Aorta (tissue), 5 donors: ENCODE results near the gene EPB41L2. TPM values are rescaled to one million over a fixed set of nuclear protein-coding genes. Genes with fewer than 3 reads are reported as not detected.
"Not testable (repeated sequence)": the region's sequence is repeated elsewhere in the genome, so short reads cannot be mapped to it uniquely, and the experiment has no call there.

Experiments used
- ATAC-seq: fragments of 200-7000 bp; cut with Tn5 transposase; one replicate; pipeline ENCODE4 v1.9.1; 2022; ENCODE audit warnings: moderate library complexity; ENCODE audit not compliant: low FRiP score
- DNase-seq, 2 donors: peaks; one replicate each; pipeline ENCODE4 v3.0.0-alpha.2; 2020
- H3K27ac ChIP-seq, 2 donors: one replicate each; pipeline ENCODE4 v1.5.1; 2013; ENCODE audit warnings: low read length in 2 of 2, mild to moderate bottlenecking in 2 of 2, moderate library complexity in 2 of 2, control low read depth in 1 of 2, inconsistent platforms in 1 of 2, low read depth in 1 of 2
- H3K27me3 ChIP-seq, 2 donors: one replicate each; pipeline ENCODE4 v1.6.1; 2013; ENCODE audit warnings: control low read depth in 1 of 2, low read length in 1 of 2, mild to moderate bottlenecking in 1 of 2, moderate library complexity in 1 of 2; ENCODE audit not compliant: insufficient read depth in 2 of 2, control insufficient read depth in 1 of 2
- H3K36me3 ChIP-seq, 2 donors: one replicate each; pipeline ENCODE4 v1.6.1; 2013; ENCODE audit warnings: control low read depth in 1 of 2, low read length in 1 of 2, mild to moderate bottlenecking in 1 of 2; ENCODE audit not compliant: insufficient read depth in 2 of 2, control insufficient read depth in 1 of 2
- H3K4me1 ChIP-seq, 2 donors: one replicate each; pipeline ENCODE4 v1.6.1; 2013; ENCODE audit warnings: low read length in 2 of 2, control low read depth in 1 of 2, mild to moderate bottlenecking in 1 of 2, moderate library complexity in 1 of 2; ENCODE audit not compliant: insufficient read depth in 2 of 2, control insufficient read depth in 1 of 2
- H3K4me3 ChIP-seq, 2 donors: one replicate each; pipeline ENCODE4 v1.5.1; 2013; ENCODE audit warnings: low read length in 2 of 2, control low read depth in 1 of 2, mild to moderate bottlenecking in 1 of 2
- H3K9me3 ChIP-seq: one replicate; pipeline ENCODE4 v1.6.1; 2013; ENCODE audit warnings: mild to moderate bottlenecking, low read length; ENCODE audit not compliant: control insufficient read depth
- WGBS, 2 donors: extraction: QIAGEN DNeasy Blood & Tissue Kit; methylation state at CpG; one replicate each; pipeline ENCODE4 v1.1.7; 2013; 5-methylcytosine and 5-hydroxymethylcytosine counted together
- intact Hi-C, 2 donors: fragments of 100-400 bp; cut with DNase I; formaldehyde crosslinking; loops; one replicate each; pipeline versions ENCODE4 v1.14.2 to v1.15.0; 2022
- polyA plus RNA-seq, 2 donors: library from polyadenylated mRNA; stranded (reverse); fragments of 200-250 nt; gene quantifications; one replicate each; pipeline ENCODE4 v1.2.3, GENCODE V29; 2013
- total RNA-seq, 2 donors: library from RNA; stranded (reverse); fragmentation: NEBNext Ultra II Directional; extraction: Animal tissue kit (Norgen Biotek cat#: 25700); gene quantifications; one replicate each; pipeline ENCODE4 v1.2.1, GENCODE V29; 2021
- donor health status: healthy with polysubstance abuse.
- donor health status: Bipolar disorder and iron deficiency.
- donor health status: DM: no; HTN: no; CAD: no.
- donor health status: DM: no; HTN: no; CAD: no.
- donor health status: DM: yes; HTN: yes; CAD: no.

EPB41L2 gene
- total and polyA plus RNA-seq, 4 donors = 36.1 to 340 (median 118) TPM

- H3K27ac ChIP-seq, DNase-seq, ATAC-seq, H3K9me3 ChIP-seq, H3K4me3 ChIP-seq, H3K36me3 ChIP-seq, H3K4me1 ChIP-seq, intact Hi-C loops, H3K27me3 ChIP-seq: not testable (repeated sequence)
- WGBS, 2 donors = 91 to 97% methylated on average over 6 to 7 of the region's 7 CpGs
Observed at GRCh38 chr6:131091944-131092343, 28.9 kb upstream of the EPB41L2 start.

- WGBS, 2 donors = 85 to 94% methylated on average over 3 of the region's 3 CpGs
- H3K9me3 ChIP-seq, ATAC-seq, H3K27me3 ChIP-seq, H3K27ac ChIP-seq, DNase-seq, H3K4me3 ChIP-seq, H3K4me1 ChIP-seq, H3K36me3 ChIP-seq, intact Hi-C loops: not testable (repeated sequence)
Observed at GRCh38 chr6:131090339-131090738, 27.3 kb upstream of the EPB41L2 start.

- H3K36me3 ChIP-seq = no peaks in the 10 kb centered on the region
- H3K27me3 ChIP-seq = no peaks in the 10 kb centered on the region
- H3K4me3 ChIP-seq = no peak overlapping the region
- 98 to 100% methylated on average over 2 of the region's 2 CpGs for WGBS, 2 donors
- ATAC-seq = no peak
- H3K27ac ChIP-seq = no peak overlapping the region
- intact Hi-C loops = no loop called here
- DNase-seq = no peak
- H3K9me3 ChIP-seq = no peaks in the 10 kb centered on the region
- H3K4me1 ChIP-seq = no peaks in the 10 kb centered on the region
Observed at GRCh38 chr6:131084982-131085381, 21.9 kb upstream of the EPB41L2 start.

- ATAC-seq (no peak), DNase-seq (no peak)
- 23 to 27% methylated on average over 3 of the region's 3 CpGs for WGBS, 2 donors
- intact Hi-C loops = no loop called here
- Histone ChIP-seq H3K27ac (no peak overlapping the region), H3K27me3 (no peaks in the 10 kb centered on the region), H3K36me3 (no peaks in the 10 kb centered on the region), H3K4me1 (no peaks in the 10 kb centered on the region), H3K4me3 (no peak overlapping the region), H3K9me3 (no peaks in the 10 kb centered on the region)
Observed at GRCh38 chr6:131083687-131084086, 20.6 kb upstream of the EPB41L2 start.

GRCh38 chr6:131082335-131082734 lies 19.3 kb upstream of the EPB41L2 start:
- intact Hi-C loops = no loop called here
- ATAC-seq (no peak), DNase-seq (no peak)
- no peak overlapping the region for H3K4me3 ChIP-seq
- 73% methylated on average over 1 of the region's 1 CpG for WGBS, 2 donors
- H3K9me3 ChIP-seq = no peaks in the 10 kb centered on the region
- no peak overlapping the region for H3K27ac ChIP-seq
- no peaks in the 10 kb centered on the region for H3K4me1 ChIP-seq
- no peaks in the 10 kb centered on the region for H3K27me3 ChIP-seq
- H3K36me3 ChIP-seq = no peaks in the 10 kb centered on the region

- no peak for DNase-seq
- H3K4me1 ChIP-seq = no peaks in the 10 kb centered on the region
- H3K4me3 ChIP-seq = no peak overlapping the region
- no peaks in the 10 kb centered on the region for H3K27me3 ChIP-seq
- no peaks in the 10 kb centered on the region for H3K36me3 ChIP-seq
- ATAC-seq = no peak
- no peaks in the 10 kb centered on the region for H3K9me3 ChIP-seq
- intact Hi-C loops = no loop called here
- 81 to 90% methylated on average over 6 of the region's 6 CpGs for WGBS, 2 donors
- H3K27ac ChIP-seq = no peak overlapping the region
Observed at GRCh38 chr6:131080084-131080483, 17.0 kb upstream of the EPB41L2 start.

GRCh38 chr6:131073577-131073976 lies 10.5 kb upstream of the EPB41L2 start:
- WGBS, 2 donors = 95 to 98% methylated on average over 2 of the region's 2 CpGs
- no peaks in the 10 kb centered on the region for H3K4me1 ChIP-seq
- intact Hi-C loops = no loop called here
- ATAC-seq = no peak
- H3K4me3 ChIP-seq = no peak overlapping the region
- no peak for DNase-seq
- no peak overlapping the region for H3K27ac ChIP-seq
- no peaks in the 10 kb centered on the region for H3K36me3 ChIP-seq
- H3K9me3 ChIP-seq = no peaks in the 10 kb centered on the region
- no peaks in the 10 kb centered on the region for H3K27me3 ChIP-seq

GRCh38 chr6:131070061-131070460 lies 7.0 kb upstream of the EPB41L2 start:
- ATAC-seq (no peak), DNase-seq (no peak)
- H3K4me3 ChIP-seq = no peak overlapping the region
- WGBS, 2 donors = 96 to 97% methylated on average over 3 of the region's 3 CpGs
- H3K9me3 ChIP-seq = no peaks in the 10 kb centered on the region
- no peaks in the 10 kb centered on the region for H3K4me1 ChIP-seq
- no peaks in the 10 kb centered on the region for H3K36me3 ChIP-seq
- intact Hi-C loops = no loop called here
- no peaks in the 10 kb centered on the region for H3K27me3 ChIP-seq
- H3K27ac ChIP-seq = no peak overlapping the region

GRCh38 chr6:131068165-131068564 lies 5.1 kb upstream of the EPB41L2 start:
- no peak for DNase-seq
- no peaks in the 10 kb centered on the region for H3K27me3 ChIP-seq
- no peak for ATAC-seq
- H3K4me1 ChIP-seq = no peaks in the 10 kb centered on the region
- no peaks in the 10 kb centered on the region for H3K36me3 ChIP-seq
- WGBS, 2 donors = 97% methylated on average over 7 of the region's 7 CpGs
- no peaks in the 10 kb centered on the region for H3K9me3 ChIP-seq
- H3K27ac ChIP-seq = no peak overlapping the region
- intact Hi-C loops = loop anchor here in 1 of 2 donors (10.0 kb wide), 1 partner anchor 103 kb away; no protein-coding TSS in a partner anchor
- H3K4me3 ChIP-seq = no peak overlapping the region
